Astrocyte (in vitro differentiated cells and primary cell): ENCODE measurements around the gene KRTCAP2.

Source experiments
- CTCF ChIP-seq: IDR thresholded peaks from 2 replicates; pipeline ENCODE4 v1.5.1; 2011; ENCODE audit warnings: low read depth, mild to moderate bottlenecking, inconsistent platforms, low read length, moderate library complexity; ENCODE audit not compliant: insufficient read depth
- EZH2 ChIP-seq: IDR thresholded peaks from 2 replicates; pipeline ENCODE4 v1.6.1; 2012; ENCODE audit warnings: mild to moderate bottlenecking, low read length, inconsistent platforms; ENCODE audit not compliant: insufficient read depth

- TF ChIP-seq CTCF (no peak), EZH2 (no peak)
Observed at GRCh38 chr1:155219592-155220031, 46.5 kb upstream of the KRTCAP2 start.
